HG02884 (cell line): ENCODE data around the gene STIM1.
"Not testable (repeated sequence)": the region's sequence is repeated elsewhere in the genome, so short reads cannot be mapped to it uniquely, and the experiment has no call there.

Source experiments
- ATAC-seq: cut with Tn5 transposase; IDR thresholded peaks from one replicate; pipeline ENCODE4 v1.9.1; 2021; ENCODE audit warnings: mild to moderate bottlenecking, moderate library complexity; ENCODE audit not compliant: unreplicated experiment

STIM1 gene

DNA sequence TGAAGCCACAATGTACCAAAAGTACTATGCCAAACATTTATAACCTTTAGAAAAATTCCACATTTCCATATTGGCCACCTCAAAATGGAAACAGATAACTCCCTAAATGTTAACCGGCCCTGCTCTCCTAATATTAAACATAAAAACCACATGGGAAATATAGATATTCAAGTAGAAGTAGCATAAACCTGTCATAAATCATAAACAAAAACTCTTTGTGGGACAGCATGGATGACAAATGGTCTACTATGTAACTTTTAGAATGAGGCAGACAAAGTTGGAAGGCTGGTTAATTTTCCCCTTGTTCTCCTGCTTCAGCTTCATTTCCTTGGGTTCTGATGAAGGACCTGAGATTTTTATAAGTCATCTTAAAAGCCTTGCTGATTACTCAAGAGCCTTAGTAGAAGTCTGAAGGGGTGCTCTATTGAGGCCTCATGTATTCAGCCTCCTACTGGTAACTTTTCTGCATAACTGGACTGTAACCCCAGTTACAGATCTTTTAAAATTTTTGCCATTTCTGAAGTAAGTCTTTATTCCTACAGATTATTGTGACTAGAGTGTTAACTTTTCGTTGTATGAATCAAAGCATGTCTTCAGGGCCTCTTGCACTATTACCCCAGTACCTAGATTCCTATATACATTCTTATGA lies 116.4 kb downstream of the STIM1 start:
- no peak for ATAC-seq

GRCh38 chr11:3972431-3972830 lies 117.0 kb downstream of the STIM1 start:
- no peak for ATAC-seq

DNA sequence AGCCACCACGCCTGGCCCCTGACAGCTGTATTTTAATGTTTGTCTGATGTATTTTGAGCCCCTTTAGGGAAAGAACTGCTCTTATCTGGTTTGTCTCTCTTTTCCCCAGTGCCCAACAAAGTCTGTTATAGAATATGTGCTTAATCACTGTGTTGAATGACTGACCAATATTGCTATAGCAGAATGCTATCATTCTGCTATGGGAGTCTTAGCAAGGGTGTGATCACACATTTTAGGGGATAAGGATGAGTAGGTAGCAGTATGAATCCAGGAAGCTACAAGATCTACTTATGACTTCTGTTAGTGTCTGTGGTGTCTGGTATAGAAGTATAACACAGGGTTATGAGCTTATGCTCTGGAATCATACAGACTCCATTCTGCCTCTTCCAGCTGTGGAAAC lies 121.6 kb downstream of the STIM1 start:
- no peak for ATAC-seq

DNA sequence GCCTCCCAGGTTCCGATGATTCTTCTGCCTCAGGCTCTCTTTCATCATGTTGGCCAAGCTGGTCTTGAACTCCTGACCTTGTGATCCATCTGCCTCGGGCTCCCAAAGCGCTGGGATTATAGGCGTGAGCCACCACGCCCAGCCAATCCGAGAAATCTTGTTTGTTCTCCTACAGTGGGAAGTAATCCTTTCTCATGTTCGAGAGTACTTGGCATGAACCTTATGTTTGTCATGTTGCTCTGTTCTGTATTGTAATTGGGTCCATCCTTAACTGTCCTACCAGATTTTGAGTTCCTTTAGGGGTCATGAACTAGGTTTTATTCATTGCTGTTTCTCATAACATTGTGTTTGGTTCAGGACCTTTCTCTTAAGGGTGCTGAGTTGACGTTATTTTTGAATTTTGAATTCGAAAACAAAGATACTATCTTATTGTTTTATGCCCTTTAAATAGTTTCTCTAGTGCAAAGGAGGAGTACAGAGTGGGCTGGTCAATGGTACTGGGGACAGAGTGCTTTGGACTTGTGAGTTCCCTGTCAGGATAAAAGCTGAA lies 125.7 kb downstream of the STIM1 start:
- no peak for ATAC-seq

- ATAC-seq: no peak
These were observed 127.0 kb downstream of the STIM1 start for GRCh38 chr11:3982431-3982830.

GRCh38 chr11:3983101-3983500 lies 127.6 kb downstream of the STIM1 start:
- ATAC-seq: no peak

DNA sequence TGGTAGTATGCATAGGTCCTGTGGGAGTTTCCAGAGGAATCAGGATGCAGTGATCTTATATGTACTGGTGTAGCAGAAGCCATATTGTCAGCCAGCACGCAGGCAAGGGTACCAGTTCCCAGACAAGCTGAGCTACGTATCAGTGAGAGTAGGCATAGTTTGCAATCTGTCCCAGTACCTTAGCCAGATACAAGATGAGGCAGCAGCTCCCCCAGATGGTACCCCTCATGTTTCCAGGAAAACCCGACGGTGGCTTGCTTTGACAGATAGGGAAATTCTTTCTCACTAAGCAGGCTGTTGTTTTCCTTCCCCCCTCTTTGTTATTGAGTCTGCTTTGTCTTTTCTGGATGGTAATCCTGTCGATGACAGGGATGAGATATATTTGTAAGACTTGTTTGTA lies 129.4 kb downstream of the STIM1 start:
- ATAC-seq: no peak

- ATAC-seq: no peak
These were observed 130.2 kb downstream of the STIM1 start for GRCh38 chr11:3985631-3986030.

GRCh38 chr11:3986301-3986700 lies 130.8 kb downstream of the STIM1 start:
- no peak for ATAC-seq

DNA sequence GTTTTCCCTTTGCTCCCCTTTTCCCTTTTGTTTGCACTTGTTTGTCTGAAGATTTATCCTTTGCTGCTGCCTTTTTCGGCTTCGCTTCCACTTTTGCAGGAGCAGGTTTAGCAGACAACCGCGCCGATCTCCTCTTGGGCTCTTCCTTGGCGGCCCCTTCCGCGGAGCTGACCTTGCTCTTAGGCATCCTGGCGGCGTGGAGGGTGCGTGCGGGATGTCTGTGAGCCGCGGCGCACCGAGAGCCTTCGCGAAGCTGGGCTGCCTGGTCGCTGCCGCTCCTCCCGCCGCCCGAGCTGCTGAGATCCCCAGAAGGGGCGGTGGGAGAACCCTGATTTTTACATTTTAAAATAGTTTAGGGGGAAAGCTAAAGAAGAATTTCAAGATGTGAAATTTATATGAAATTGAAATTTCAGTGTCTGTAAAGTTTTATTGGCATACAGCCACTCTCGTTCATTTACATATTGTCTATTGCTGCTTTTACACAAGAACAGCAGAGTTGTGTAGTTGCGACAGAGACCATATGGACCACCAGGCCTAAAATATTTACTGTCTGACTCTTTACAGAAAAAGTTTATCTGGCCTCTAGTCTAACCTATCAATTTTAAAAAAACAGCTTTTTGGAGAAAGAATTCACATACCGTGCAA lies 133.9 kb downstream of the STIM1 start:
- ATAC-seq: no peak

DNA sequence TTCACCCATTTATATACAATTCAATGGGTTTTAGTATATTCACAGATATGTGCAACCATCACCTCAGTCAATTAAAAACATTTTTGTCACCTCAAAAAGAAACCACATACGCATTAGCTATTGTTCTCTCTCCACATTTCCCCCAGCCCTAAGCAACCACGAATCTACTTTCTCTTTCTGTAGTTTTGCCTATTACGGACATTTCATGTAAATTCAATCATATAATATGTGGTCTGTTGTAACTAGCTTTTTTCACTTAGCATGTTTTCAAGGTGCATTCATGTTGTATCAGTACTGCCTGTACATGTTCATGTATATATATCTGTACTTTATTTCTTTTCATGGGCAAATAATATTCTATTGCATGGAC lies 134.4 kb downstream of the STIM1 start:
- no peak for ATAC-seq

- no peak for ATAC-seq
These were observed 134.9 kb downstream of the STIM1 start for GRCh38 chr11:3990406-3990805.

- no peak for ATAC-seq
These were observed 137.5 kb downstream of the STIM1 start for GRCh38 chr11:3992964-3993363.

DNA sequence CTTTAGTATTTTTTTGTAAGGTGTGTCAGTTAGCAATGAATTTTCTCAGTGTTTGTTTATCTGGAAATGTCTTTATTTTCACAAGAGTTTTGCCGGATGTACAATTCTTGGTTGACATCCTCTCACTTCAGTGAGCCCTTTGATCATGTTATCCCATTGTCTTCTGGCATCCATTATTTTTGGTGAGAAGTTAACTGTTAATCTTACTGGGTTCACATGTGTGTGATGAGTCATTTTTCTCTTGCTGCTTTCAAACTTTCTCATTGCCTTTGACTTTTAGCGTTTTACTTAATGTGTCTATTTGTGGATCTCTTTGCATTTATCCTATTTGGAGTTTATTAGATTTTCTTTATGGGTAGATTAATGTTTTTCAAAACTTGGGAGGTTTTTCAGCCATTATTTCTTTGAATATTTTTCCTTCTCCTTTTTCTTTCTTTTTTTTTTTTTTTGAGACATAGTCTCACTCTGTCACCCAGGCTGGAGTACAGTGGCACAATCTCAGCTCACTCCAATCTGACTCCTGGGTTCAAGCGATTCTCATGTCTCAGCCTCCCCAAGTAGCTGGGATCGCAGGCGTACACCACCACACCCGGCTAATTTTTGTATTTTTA lies 138.7 kb downstream of the STIM1 start:
- ATAC-seq: no peak

DNA sequence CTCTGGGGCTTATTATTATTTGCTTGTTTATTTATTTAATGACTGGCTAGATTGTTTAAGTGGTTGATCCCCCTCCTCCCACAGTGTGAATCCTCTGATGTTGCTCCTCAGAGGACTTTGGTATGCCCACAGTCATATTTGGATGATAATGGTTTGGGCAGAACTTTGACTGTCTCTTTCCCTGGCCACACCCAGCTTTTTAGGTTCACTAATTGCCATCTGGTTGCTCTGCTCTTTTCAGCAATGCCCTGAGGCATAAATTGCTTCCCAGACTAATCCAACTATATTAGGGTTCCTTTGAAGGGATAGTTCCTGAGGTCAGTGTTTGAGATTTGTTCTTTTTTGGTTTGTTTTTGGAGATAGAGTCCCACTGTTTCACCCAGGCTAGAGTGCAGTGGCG lies 139.8 kb downstream of the STIM1 start:
- no peak for ATAC-seq

DNA sequence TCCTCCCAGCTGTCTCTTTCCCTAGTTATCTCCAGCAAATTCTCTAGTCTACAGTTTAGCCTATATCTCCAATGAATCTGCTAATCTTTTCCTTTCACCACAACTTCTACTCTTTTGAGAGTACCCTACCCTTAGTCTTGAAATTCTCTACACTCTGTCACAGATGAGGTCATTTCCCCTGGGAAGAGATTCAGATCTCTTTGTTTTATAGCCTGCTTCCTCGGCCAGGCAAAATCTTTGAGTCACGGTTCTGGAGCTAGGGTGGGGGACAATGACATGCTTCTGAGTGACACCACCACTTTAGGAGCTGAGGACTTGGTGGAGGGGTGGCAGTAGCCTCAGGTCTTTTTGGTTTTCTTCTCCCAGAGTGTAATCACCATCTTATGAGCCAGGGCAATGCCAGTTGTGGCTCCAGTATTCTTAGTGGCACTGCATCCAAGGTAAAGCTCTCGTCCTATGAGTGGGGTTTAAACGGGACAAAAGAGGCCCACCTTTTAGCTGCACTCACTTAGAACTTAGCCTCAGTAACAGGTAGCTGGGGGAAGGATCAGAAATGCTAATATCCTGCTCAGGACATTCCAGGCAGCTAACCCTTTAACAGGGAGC lies 140.6 kb downstream of the STIM1 start:
- ATAC-seq: no peak

DNA sequence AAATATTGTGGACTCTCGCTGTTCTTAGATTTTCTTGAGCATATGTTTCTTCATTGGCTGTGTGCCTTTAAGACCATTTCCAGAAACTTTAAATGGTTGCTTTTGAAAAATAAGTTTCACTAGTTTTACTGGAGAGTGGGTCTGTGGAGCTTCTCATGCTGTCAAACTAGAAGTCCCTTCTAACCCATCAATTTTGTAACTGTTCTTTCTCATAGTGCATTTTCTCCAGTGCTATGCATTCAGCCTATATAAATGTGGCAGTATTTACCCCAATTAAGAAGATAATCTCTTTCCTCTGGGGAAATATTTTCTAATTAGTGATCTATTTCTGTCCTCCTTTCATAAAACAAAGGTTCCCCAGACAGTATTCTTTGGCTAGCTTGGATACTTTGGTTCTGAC lies 141.2 kb downstream of the STIM1 start:
- no peak for ATAC-seq

GRCh38 chr11:4004753-4005152 lies 149.3 kb downstream of the STIM1 start:
- ATAC-seq: not testable (repeated sequence)

GRCh38 chr11:4006946-4007680 lies 151.6 kb downstream of the STIM1 start:
- no peak for ATAC-seq

GRCh38 chr11:4008116-4008515 lies 152.7 kb downstream of the STIM1 start:
- no peak for ATAC-seq

- ATAC-seq: not testable (repeated sequence)
These were observed 161.1 kb downstream of the STIM1 start for GRCh38 chr11:4016602-4017001.
